NCI-H1092 (cell line): Measurements from ENCODE around the gene SYT11.
"Not testable (repeated sequence)": the region's sequence is repeated elsewhere in the genome, so short reads cannot be mapped to it uniquely, and the experiment has no call there.

Experiments
- DNase-seq: peaks from one replicate; lab custom pipeline; 2025; lab: John Stamatoyannopoulos, UW

SYT11 gene

GRCh38 chr1:155899683-155900082 is 40.3 kb downstream of the SYT11 start:
- DNase-seq, result no peak

GRCh38 chr1:155900161-155900560 is 40.8 kb downstream of the SYT11 start:
- DNase-seq, result no peak

GRCh38 chr1:155904261-155904660 is 44.9 kb downstream of the SYT11 start:
- DNase-seq, result no peak

- DNase-seq, result no peak
Measured at GRCh38 chr1:155909894-155910293, 50.5 kb downstream of the SYT11 start.

GRCh38 chr1:155910621-155911121 is 51.3 kb downstream of the SYT11 start:
- DNase-seq, result peak; percentile 25

- DNase-seq, result peak; percentile 72
Measured at GRCh38 chr1:155911156-155912055, 52.0 kb downstream of the SYT11 start, which contains the start of gene RIT1. Gene RIT1 (minus strand): TSS chr1:155911349. CDS start chr1:155910761, 588 bp downstream.

GRCh38 chr1:155912056-155912536 is 52.7 kb downstream of the SYT11 start:
- DNase-seq, result no peak

- no peak for DNase-seq
Measured at GRCh38 chr1:155913969-155914757, 54.8 kb downstream of the SYT11 start.

- DNase-seq, result no peak
Measured at GRCh38 chr1:155918660-155919059, 59.3 kb downstream of the SYT11 start.

- no peak for DNase-seq
Measured at GRCh38 chr1:155919801-155920200, 60.4 kb downstream of the SYT11 start.

GRCh38 chr1:155920717-155921116 is 61.4 kb downstream of the SYT11 start:
- no peak for DNase-seq

GRCh38 chr1:155925506-155925905 is 66.1 kb downstream of the SYT11 start:
- DNase-seq, result no peak

GRCh38 chr1:155929057-155929456 is 69.7 kb downstream of the SYT11 start:
- no peak for DNase-seq

GRCh38 chr1:155930725-155931124 is 71.4 kb downstream of the SYT11 start:
- DNase-seq, result not testable (repeated sequence)

- no peak for DNase-seq
Measured at GRCh38 chr1:155931332-155932038, 72.1 kb downstream of the SYT11 start.

- DNase-seq, result no peak
Measured at GRCh38 chr1:155932081-155932480, 72.7 kb downstream of the SYT11 start.

- DNase-seq, result no peak
Measured at GRCh38 chr1:155932487-155932886, 73.1 kb downstream of the SYT11 start.

- no peak for DNase-seq
Measured at GRCh38 chr1:155933591-155934096, 74.3 kb downstream of the SYT11 start.

GRCh38 chr1:155934097-155934935 is 74.9 kb downstream of the SYT11 start, which contains the start of gene KHDC4:
Gene KHDC4 (minus strand): TSS chr1:155934413. CDS start chr1:155934373, 40 bp downstream.
- peak; percentile 100 for DNase-seq
